NB4 (cell line): ENCODE results near the gene COX8C.
A peak's percentile ranks its signal among the peaks of the same experiment; 100 is the strongest.

Source experiments
- DNase-seq: peaks from one replicate; pipeline ENCODE4 v3.0.0; 2010; ENCODE audit warnings: low read depth
- H3K4me3 ChIP-seq: one replicate; pipeline ENCODE4 v1.5.1; 2011; ENCODE audit warnings: mild to moderate bottlenecking, low read depth, low read length, moderate library complexity
- MYC ChIP-seq: IDR thresholded peaks from 2 replicates; pipeline ENCODE4 v1.6.1; 2011; ENCODE audit warnings: low read depth, low read length
- POLR2A ChIP-seq: IDR thresholded peaks from 2 replicates; pipeline ENCODE4 v1.6.1; 2011; ENCODE audit warnings: mild to moderate bottlenecking; ENCODE audit not compliant: insufficient read length; ENCODE audit errors: extremely low read depth
- TF ChIP-seq, protein P1 (sequence below): IDR thresholded peaks from one replicate; pipeline ENCODE4 v1.5.1; 2012; ENCODE audit warnings: low read depth, low read length
- TF ChIP-seq, protein P2 (sequence below): IDR thresholded peaks from 2 replicates; pipeline ENCODE4 v1.6.1; 2011; ENCODE audit warnings: low read depth, low read length

The COX8C gene

DNA sequence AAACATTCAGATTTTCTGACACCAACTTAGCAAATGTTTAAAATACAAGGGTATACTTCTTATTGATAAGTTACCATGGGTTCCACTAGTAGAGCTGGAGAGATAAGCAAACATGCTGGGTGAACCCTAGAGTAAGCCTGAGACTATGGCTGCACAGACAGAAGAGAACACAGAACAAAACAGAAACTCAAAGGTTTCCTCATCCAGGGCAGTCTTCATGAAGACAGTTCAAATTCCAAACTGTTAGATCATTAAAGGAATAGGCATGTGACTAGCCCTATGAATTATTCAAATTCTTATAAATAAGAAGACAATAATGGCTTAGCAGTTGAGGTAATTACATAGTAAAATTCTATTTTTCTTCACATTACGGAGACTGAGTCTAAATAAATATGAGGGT, 42.2 kb upstream of the COX8C start:
- TF ChIP-seq, protein P1, sequence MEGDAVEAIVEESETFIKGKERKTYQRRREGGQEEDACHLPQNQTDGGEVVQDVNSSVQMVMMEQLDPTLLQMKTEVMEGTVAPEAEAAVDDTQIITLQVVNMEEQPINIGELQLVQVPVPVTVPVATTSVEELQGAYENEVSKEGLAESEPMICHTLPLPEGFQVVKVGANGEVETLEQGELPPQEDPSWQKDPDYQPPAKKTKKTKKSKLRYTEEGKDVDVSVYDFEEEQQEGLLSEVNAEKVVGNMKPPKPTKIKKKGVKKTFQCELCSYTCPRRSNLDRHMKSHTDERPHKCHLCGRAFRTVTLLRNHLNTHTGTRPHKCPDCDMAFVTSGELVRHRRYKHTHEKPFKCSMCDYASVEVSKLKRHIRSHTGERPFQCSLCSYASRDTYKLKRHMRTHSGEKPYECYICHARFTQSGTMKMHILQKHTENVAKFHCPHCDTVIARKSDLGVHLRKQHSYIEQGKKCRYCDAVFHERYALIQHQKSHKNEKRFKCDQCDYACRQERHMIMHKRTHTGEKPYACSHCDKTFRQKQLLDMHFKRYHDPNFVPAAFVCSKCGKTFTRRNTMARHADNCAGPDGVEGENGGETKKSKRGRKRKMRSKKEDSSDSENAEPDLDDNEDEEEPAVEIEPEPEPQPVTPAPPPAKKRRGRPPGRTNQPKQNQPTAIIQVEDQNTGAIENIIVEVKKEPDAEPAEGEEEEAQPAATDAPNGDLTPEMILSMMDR, result no peak
- TF ChIP-seq, protein P2, sequence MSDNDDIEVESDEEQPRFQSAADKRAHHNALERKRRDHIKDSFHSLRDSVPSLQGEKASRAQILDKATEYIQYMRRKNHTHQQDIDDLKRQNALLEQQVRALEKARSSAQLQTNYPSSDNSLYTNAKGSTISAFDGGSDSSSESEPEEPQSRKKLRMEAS, result no peak
- TF ChIP-seq MYC (no peak), POLR2A (no peak)
- H3K4me3 ChIP-seq, result no peak overlapping the region
- DNase-seq, result no peak

DNA sequence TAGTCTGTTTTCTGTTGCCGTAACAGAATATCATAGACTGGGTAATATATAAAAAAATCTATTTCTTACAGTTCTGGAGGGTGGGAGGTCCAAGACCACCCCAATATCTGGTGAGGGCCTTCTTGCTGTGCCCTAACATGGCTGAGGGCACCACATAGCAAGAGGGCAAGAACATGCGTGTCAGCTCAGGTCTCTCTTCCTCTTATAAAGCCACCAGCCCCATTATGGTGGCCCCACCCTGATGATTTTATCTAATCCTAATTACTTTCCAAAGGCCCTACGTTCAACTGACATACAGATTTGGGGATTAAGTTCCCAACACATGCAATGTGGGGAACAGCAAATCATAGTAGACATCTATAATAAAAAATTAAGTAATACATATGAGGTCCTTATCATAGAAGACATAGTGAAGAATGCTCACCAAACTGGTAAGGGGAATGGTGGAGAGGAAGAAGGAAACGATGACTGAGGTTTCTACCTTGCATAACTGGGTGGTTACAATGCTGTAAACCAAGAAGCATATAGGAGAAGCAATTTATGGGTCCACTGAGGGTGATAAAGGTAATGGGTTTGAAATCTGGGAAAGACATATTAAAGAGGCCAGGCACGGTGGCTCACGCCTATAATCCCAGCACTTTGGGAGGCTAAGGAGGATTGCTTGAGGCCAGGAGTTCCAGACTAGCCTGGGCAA, 41.1 kb upstream of the COX8C start:
- DNase-seq, result peak; percentile 34
- TF ChIP-seq, protein P2, result no peak
- TF ChIP-seq, protein P1, result no peak
- TF ChIP-seq POLR2A (no peak), MYC (no peak)

DNA sequence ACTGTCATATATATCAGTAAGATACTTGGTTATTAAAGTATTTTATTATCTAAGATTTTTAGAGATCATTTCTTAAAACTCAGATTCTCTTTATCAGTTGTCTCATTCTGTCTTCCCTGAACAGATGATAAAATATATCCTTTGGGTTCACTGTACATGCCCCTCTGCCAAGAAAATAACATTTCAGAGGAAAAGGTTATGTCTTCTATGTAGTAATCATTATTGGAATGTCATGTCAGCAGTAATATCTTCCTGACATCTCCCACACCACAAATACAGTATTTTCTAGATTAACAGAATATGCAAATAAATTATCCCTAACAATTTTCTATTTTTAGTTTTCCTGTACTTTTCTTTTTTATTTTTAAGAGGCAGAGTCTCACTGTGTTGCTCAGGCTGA, 40.2 kb upstream of the COX8C start:
- no peak overlapping the region for H3K4me3 ChIP-seq
- TF ChIP-seq MYC (no peak), POLR2A (no peak)
- TF ChIP-seq, protein P1, result no peak
- TF ChIP-seq, protein P2, result no peak
- DNase-seq, result no peak

More for the DNA sequence above, 41.1 kb upstream of the COX8C start:
- no peak overlapping the region for H3K4me3 ChIP-seq

DNA sequence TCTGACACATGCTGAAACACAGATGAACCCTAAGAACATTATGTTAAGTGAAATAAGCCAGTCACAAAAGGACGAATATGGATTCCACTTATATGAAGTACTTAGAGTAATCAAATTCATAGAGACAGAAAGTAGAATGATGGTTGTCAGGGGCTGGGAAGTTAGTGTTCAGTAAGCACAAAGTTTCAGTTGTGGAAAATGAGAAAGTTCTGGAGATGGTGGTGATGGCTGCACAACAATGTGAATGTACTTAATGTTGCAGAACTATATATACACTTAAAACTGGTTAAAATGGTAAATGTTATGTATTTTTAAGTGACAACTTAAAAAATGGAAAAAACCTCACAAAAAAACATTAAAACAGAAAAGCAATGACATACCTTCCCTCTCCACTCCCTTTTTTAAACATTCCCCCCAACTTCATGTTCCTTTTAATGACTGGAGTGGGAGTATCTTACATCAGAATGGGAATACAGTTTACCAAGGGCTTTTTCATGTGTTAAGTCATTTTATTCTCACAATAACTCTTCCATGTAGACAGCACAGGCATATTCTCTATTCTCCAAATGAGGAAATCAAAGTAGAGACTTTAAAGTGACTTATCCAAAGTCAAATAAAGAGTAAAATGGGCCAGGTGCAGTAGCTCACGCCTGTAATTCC, 38.2 kb upstream of the COX8C start:
- no peak for DNase-seq
- no peak overlapping the region for H3K4me3 ChIP-seq
- TF ChIP-seq, protein P2, result no peak
- TF ChIP-seq, protein P1, result no peak
- TF ChIP-seq MYC (no peak), POLR2A (no peak)

GRCh38 chr14:93309427-93309966, 37.5 kb upstream of the COX8C start:
- no peak overlapping the region for H3K4me3 ChIP-seq
- no peak for DNase-seq

DNA sequence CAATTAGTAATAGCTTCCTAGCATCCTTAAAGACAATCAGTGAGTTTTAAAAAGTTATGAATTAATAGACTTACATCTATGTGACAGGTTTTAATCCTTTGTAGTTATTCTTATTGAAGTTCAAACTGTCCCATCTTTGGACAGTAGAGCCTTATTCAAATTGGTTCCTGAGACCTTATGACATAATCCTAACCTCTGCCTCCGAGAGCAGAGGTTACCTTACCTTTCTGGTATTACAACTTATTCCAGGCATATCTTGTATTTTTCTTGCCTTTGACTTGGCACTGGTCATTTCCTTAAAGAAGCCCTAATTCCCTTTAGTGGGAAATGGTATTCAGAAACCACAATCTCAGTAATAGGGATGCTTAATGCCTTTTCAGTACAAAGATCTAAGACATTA, 35.9 kb upstream of the COX8C start:
- DNase-seq, result no peak
- H3K4me3 ChIP-seq, result no peak overlapping the region
- TF ChIP-seq MYC, result no peak

More at GRCh38 chr14:93309427-93309966, 37.5 kb upstream of the COX8C start:
- TF ChIP-seq, protein P2, result no peak
- TF ChIP-seq MYC, result no peak
